HG03039 (cell line): ENCODE measurements around the gene FICD.
A peak's percentile ranks its signal among the peaks of the same experiment; 100 is the strongest.
"Not testable (repeated sequence)": the region's sequence is repeated elsewhere in the genome, so short reads cannot be mapped to it uniquely, and the experiment has no call there.

Experiments
- ATAC-seq: cut with Tn5 transposase; IDR thresholded peaks from one replicate; pipeline ENCODE4 v1.9.1; 2021; ENCODE audit warnings: mild to moderate bottlenecking, moderate library complexity; ENCODE audit not compliant: unreplicated experiment

The FICD gene

GRCh38 chr12:108531929-108532848 is 17.1 kb downstream of the FICD start:
- no peak for ATAC-seq

- ATAC-seq, result no peak
Observed at GRCh38 chr12:108538146-108538545, 23.1 kb downstream of the FICD start.

GRCh38 chr12:108538616-108539195 is 23.6 kb downstream of the FICD start:
- ATAC-seq, result no peak

- ATAC-seq, result no peak
Observed at GRCh38 chr12:108542320-108542719, 27.2 kb downstream of the FICD start.

- no peak for ATAC-seq
Observed at GRCh38 chr12:108543652-108544051, 28.6 kb downstream of the FICD start.

- no peak for ATAC-seq
Observed at GRCh38 chr12:108547686-108548085, 32.6 kb downstream of the FICD start.

- no peak for ATAC-seq
Observed at GRCh38 chr12:108548954-108549521, 34.0 kb downstream of the FICD start.

- ATAC-seq, result no peak
Observed at GRCh38 chr12:108551535-108551934, 36.5 kb downstream of the FICD start.

- ATAC-seq, result no peak
Observed at GRCh38 chr12:108553799-108554198, 38.7 kb downstream of the FICD start.

GRCh38 chr12:108555383-108555782 is 40.3 kb downstream of the FICD start:
- ATAC-seq, result not testable (repeated sequence)

GRCh38 chr12:108559007-108559655 is 44.1 kb downstream of the FICD start:
- ATAC-seq, result no peak

- no peak for ATAC-seq
Observed at GRCh38 chr12:108559748-108560147, 44.7 kb downstream of the FICD start.

- no peak for ATAC-seq
Observed at GRCh38 chr12:108560321-108560721, 45.2 kb downstream of the FICD start.

- ATAC-seq, result peak; percentile 30
Observed at GRCh38 chr12:108560752-108561719, 46.0 kb downstream of the FICD start, which contains the start of gene SART3. TSS of gene SART3 (minus strand) at chr12:108561173. CDS start at chr12:108561154, 19 bp downstream.

GRCh38 chr12:108561852-108562347 is 46.8 kb downstream of the FICD start:
- ATAC-seq, result no peak

GRCh38 chr12:108562348-108563135 is 47.5 kb downstream of the FICD start, which contains the start of gene ISCU:
TSS of gene ISCU (plus strand) at chr12:108562596. CDS start at chr12:108562623, 27 bp downstream.
- peak; percentile 45 for ATAC-seq

GRCh38 chr12:108563136-108563803 is 48.2 kb downstream of the FICD start:
- peak; percentile 37 for ATAC-seq

GRCh38 chr12:108563804-108564151 is 48.7 kb downstream of the FICD start:
- no peak for ATAC-seq

- no peak for ATAC-seq
Observed at GRCh38 chr12:108564724-108565123, 49.6 kb downstream of the FICD start.
